Lung (tissue), 12 donors: ENCODE results near the gene UGT1A4. TPM values are rescaled to one million over a fixed set of nuclear protein-coding genes. Genes with fewer than 3 reads are reported as not detected.

Experiments
- ATAC-seq: fragments of 200-7000 bp; cut with Tn5 transposase; one replicate; pipeline ENCODE4 v1.9.1; 2020; ENCODE audit warnings: moderate number of reproducible peaks; ENCODE audit not compliant: insufficient read depth, low FRiP score
- DNase-seq, 3 donors: peaks; one replicate each; pipeline ENCODE4 v3.0.0-alpha.2; 2013 to 2017
- H3K27ac ChIP-seq, 2 donors: one replicate each; pipeline ENCODE4 v1.5.1; 2013; ENCODE audit warnings: mild to moderate bottlenecking in 2 of 2, moderate library complexity in 2 of 2, control low read depth in 1 of 2, inconsistent platforms in 1 of 2, low read depth in 1 of 2, low read length in 1 of 2
- H3K27me3 ChIP-seq, 3 donors: one replicate each; pipeline ENCODE4 v1.5.1; 2013; ENCODE audit warnings: low read length in 2 of 3; ENCODE audit not compliant: control insufficient read depth in 3 of 3, insufficient read depth in 3 of 3
- H3K36me3 ChIP-seq, 4 donors: one replicate each; pipeline ENCODE4 v1.5.1; 2013; ENCODE audit warnings: low read length in 4 of 4, mild to moderate bottlenecking in 1 of 4, moderate library complexity in 1 of 4; ENCODE audit not compliant: control insufficient read depth in 4 of 4, insufficient read depth in 4 of 4
- H3K4me1 ChIP-seq, 5 donors: one replicate each; pipeline ENCODE4 v1.5.1; 2013; ENCODE audit warnings: low read length in 5 of 5, mild to moderate bottlenecking in 2 of 5, moderate library complexity in 1 of 5; ENCODE audit not compliant: control insufficient read depth in 5 of 5, insufficient read depth in 5 of 5
- H3K4me3 ChIP-seq: one replicate; pipeline ENCODE4 v1.5.1; 2013; ENCODE audit warnings: mild to moderate bottlenecking, control low read depth, moderate library complexity
- H3K9ac ChIP-seq, 2 donors: one replicate each; pipeline ENCODE4 v1.5.1; 2013; ENCODE audit warnings: low read length in 2 of 2, control low read depth in 1 of 2; ENCODE audit not compliant: insufficient read depth in 1 of 2
- H3K9me3 ChIP-seq, 4 donors: one replicate each; pipeline ENCODE4 v1.5.1; 2013; ENCODE audit warnings: low read length in 3 of 4, mild to moderate bottlenecking in 1 of 4, moderate library complexity in 1 of 4; ENCODE audit not compliant: control insufficient read depth in 4 of 4, insufficient read depth in 3 of 4
- CTCF ChIP-seq: IDR thresholded peaks from 2 replicates; pipeline ENCODE4 v1.5.1; 2012; ENCODE audit warnings: mild to moderate bottlenecking; ENCODE audit errors: control extremely low read depth, extremely low read depth
- WGBS, 2 donors: extraction: QIAGEN DNeasy Blood & Tissue Kit; methylation state at CpG; one replicate each; pipeline ENCODE4 v1.1.7; 2013; 5-methylcytosine and 5-hydroxymethylcytosine counted together
- polyA plus RNA-seq, 2 donors: library from polyadenylated mRNA; stranded (reverse); fragments of 200-250 nt; gene quantifications; one replicate each; pipeline ENCODE4 v1.2.1, GENCODE V29; 2013
- total RNA-seq, 2 donors: library from RNA; depleted of rRNA in 1 of 2; stranded (reverse); fragments of >200 nt in 1 of 2; gene quantifications; one replicate each; pipeline ENCODE4 v1.2.1, GENCODE V29; 2014 to 2021
- donor health status: control.
- donor health status: control.
- donor health status: Bipolar disorder and iron deficiency.
- donor health status: healthy.
- donor health status: DM: yes; HTN: yes; CAD: no.

UGT1A4 gene
- total and polyA plus RNA-seq, 4 donors = 0.02 to 0.55 (median 0.21) TPM; not detected in 1

GRCh38 chr2:233802132-233802815, 83.7 kb downstream of the UGT1A4 start:
- no peak overlapping the region for H3K9ac ChIP-seq
- H3K4me1 ChIP-seq = no peaks in the 10 kb centered on the region
- TF ChIP-seq CTCF = no peak
- H3K27ac ChIP-seq = no peak overlapping the region
- no peak for DNase-seq
- no peaks in the 10 kb centered on the region for H3K36me3 ChIP-seq
- WGBS, 2 donors = 63 to 75% methylated on average over 3 of the region's 3 CpGs
- no peak overlapping the region for H3K4me3 ChIP-seq
- no peaks in the 10 kb centered on the region for H3K9me3 ChIP-seq
- H3K27me3 ChIP-seq = no peaks in the 10 kb centered on the region
- no peak for ATAC-seq

DNA sequence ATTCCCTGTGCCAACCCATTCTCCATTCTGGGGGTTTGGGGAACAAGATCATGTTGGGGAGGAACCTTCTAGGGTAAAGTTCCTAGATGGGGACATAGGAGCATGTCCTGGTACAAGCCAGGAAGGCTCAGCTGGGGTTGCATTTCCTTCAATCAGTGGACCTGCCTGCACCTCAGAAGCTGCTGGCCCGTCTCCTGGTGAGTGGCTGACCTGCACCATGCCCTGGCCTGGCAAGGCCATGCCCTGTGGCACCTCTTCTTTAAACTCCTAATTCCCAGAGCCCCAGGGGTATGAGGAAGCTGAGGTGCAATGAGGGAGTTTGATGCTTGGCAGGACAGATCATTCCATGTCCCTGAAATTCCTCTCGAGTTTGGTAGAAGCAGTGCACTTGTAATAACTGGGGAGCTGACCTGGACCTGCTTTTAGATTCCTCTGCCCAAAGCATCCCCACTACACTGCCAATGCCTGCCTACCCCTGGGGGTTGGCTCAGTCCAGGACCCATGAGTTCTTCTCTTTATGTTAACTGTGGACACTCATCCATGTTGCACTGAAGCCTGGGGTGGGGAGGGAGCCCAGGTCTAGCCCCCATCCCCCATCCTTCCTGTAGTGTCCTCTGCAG, 84.9 kb downstream of the UGT1A4 start:
- no peaks in the 10 kb centered on the region for H3K36me3 ChIP-seq
- DNase-seq = no peak
- 67 to 81% methylated on average over 2 of the region's 2 CpGs for WGBS, 2 donors
- no peak overlapping the region for H3K9ac ChIP-seq
- no peak for TF ChIP-seq CTCF
- H3K27ac ChIP-seq = no peak overlapping the region
- no peaks in the 10 kb centered on the region for H3K9me3 ChIP-seq
- no peak for ATAC-seq
- H3K4me3 ChIP-seq = no peak overlapping the region
- no peaks in the 10 kb centered on the region for H3K4me1 ChIP-seq
- no peaks in the 10 kb centered on the region for H3K27me3 ChIP-seq

GRCh38 chr2:233803994-233804393, 85.5 kb downstream of the UGT1A4 start:
- Histone ChIP-seq H3K9ac (no peak overlapping the region), H3K9me3 (no peaks in the 10 kb centered on the region), H3K27me3 (no peaks in the 10 kb centered on the region), H3K4me1 (no peaks in the 10 kb centered on the region), H3K27ac (no peak overlapping the region), H3K4me3 (no peak overlapping the region), H3K36me3 (no peaks in the 10 kb centered on the region)
- 56 to 76% methylated on average over 8 of the region's 8 CpGs for WGBS, 2 donors
- TF ChIP-seq CTCF = no peak
- DNase-seq = no peak
- no peak for ATAC-seq
